Adrenal gland (tissue), 5 donors: Measurements from ENCODE around the gene JUND.
A peak's percentile ranks its signal among the peaks of the same experiment; 100 is the strongest.

Experiments used
- POLR2A ChIP-seq, 2 donors: fragments of 450-650 bp; IDR thresholded peaks; one replicate each; pipeline ENCODE4 v1.6.1; 2017; ENCODE audit warnings: antibody characterized with exemption in 2 of 2, mild to moderate bottlenecking in 2 of 2, moderate library complexity in 1 of 2
- TF ChIP-seq, protein P1 (sequence below), 6 experiments: fragments of 450-650 bp in 4 of 6; fragments of 200-600 bp in 2 of 6; sonication (generic) in 1 of 6; IDR thresholded peaks; 1 replicate in 5 of 6; 2 replicates in 1 of 6; pipeline versions ENCODE4 v1.5.1 to v1.8.0; 2016 to 2021; ENCODE audit warnings: antibody characterized with exemption in 6 of 6, mild to moderate bottlenecking in 2 of 6, moderate library complexity in 1 of 6
- donor health status: DM: no; HTN: no; CAD: no.

DNA sequence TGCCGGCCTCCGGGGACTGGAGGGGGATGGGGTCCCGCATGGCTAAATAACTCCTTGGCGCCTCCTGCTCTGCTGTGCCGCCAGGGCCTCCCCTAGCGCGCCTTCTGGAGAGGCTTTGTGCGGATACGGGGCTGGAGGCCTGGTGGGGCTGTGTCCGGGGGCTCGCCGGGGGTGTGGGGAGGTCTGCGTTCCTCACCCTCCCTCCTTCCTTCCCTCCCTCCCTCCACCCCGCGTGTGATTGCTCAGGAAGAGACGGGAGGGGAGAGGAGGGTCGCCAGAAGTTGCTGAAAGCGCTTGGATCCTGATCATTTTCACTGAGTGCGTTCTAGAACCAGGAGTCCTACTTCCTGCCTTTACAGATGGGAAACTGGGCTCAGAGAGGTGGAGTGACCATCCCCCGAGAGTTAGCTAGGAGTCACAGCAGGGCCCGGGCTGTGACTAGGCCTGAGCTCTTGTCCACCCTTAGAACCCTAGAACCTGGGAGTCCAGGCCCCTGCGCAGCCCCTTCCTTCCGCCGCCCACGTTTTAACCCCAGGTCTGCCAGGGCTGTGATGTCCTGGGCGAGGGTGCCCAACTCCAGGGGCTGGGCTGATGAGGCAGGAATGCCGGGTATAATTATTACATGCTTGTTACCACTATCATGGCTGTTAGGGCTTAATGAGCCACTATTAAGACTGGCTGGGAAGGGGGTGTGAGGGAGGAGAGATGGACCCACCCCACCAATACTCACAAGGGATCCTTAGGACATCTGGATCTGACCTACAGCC is 782 bp upstream of the JUND start:
- TF ChIP-seq, protein P1, sequence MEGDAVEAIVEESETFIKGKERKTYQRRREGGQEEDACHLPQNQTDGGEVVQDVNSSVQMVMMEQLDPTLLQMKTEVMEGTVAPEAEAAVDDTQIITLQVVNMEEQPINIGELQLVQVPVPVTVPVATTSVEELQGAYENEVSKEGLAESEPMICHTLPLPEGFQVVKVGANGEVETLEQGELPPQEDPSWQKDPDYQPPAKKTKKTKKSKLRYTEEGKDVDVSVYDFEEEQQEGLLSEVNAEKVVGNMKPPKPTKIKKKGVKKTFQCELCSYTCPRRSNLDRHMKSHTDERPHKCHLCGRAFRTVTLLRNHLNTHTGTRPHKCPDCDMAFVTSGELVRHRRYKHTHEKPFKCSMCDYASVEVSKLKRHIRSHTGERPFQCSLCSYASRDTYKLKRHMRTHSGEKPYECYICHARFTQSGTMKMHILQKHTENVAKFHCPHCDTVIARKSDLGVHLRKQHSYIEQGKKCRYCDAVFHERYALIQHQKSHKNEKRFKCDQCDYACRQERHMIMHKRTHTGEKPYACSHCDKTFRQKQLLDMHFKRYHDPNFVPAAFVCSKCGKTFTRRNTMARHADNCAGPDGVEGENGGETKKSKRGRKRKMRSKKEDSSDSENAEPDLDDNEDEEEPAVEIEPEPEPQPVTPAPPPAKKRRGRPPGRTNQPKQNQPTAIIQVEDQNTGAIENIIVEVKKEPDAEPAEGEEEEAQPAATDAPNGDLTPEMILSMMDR (IDR thresholded peaks at IDR 0.05) = peak in 3 of 6 experiments; percentile 29 to 46 (median 40)
- TF ChIP-seq POLR2A (IDR thresholded peaks at IDR 0.05) = peak in 1 of 2 donors; percentile 68
